ENCODE data around the gene INHBC.

INHBC gene

DNA sequence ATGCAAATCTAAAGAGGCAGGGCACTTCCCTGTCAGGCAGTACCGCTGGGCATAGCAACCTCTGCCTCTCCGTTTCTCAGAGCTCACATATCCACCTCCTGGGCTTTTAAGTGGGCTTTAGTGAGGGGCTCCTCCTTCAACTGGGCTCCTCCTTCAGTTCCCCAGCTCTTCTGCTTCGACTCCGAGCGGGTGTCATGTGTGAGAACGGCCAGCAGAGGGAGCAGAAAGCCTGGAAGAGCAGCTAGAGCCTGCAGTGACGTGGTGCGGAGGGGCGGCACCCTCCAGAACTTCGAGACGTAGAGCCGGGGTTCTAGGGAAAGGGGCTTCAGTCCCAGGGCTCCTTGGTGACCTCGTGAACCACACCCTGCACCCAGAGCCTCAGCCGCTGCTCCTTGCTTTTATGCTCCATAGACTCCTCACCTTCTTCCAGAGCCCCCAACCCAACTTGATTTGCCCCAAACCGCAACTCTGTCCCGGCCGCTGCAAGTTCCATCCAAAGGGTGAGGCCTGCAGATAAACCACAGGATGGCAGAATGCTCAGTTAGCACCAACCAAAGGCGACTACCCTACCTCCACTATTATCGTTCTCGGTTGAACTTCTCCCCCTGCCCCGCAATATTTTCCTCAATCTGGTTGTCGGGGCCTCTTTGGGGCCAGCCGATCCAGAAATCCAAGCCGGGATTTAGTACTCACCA lies 24.6 kb downstream of the INHBC start:
- peak overlapping the region; percentile 83 for H3K4me3 ChIP-seq (ENCODE audit: low read length)
- peak; percentile 95 for DNase-seq (ENCODE audit: low read depth)
- TF ChIP-seq, protein P1, sequence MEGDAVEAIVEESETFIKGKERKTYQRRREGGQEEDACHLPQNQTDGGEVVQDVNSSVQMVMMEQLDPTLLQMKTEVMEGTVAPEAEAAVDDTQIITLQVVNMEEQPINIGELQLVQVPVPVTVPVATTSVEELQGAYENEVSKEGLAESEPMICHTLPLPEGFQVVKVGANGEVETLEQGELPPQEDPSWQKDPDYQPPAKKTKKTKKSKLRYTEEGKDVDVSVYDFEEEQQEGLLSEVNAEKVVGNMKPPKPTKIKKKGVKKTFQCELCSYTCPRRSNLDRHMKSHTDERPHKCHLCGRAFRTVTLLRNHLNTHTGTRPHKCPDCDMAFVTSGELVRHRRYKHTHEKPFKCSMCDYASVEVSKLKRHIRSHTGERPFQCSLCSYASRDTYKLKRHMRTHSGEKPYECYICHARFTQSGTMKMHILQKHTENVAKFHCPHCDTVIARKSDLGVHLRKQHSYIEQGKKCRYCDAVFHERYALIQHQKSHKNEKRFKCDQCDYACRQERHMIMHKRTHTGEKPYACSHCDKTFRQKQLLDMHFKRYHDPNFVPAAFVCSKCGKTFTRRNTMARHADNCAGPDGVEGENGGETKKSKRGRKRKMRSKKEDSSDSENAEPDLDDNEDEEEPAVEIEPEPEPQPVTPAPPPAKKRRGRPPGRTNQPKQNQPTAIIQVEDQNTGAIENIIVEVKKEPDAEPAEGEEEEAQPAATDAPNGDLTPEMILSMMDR (conservative IDR thresholded peaks at IDR 0.05; ENCODE audit: low read length): peak; percentile 94

DNA sequence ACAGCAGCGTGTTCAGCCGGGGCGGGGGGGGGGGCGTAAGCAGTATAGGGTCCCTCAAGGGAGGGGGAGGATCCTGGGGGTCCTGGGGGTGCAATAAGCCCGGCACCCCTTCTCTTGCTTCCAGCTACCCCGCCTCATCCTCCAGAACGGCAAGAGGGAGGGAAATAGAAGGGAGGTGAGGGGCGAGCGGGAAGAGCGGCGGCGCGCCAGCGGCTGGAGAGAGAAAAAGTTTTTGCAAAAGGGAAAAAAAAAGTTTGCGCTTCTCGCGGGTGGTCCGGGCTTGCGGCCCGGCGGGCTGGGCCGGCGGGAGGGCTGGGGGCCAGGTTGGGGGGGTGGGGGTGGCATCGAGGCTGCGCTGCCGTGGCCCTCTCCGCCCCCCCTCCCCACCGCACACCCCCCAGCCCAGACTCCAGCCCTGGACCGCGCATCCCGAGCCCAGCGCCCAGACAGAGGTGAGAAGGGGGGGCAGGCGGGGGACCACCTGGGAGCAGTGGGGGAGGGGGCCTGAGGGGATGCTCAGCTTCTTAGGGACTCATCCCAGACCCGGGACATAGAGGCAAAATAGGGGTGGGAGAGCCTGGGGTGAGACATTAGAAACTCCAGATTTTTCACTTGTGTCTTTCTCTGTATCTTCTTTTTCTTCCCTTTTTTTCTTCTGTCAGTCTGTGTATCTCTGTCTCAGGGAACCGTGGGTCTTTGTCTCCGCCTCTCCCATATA lies 25.3 kb downstream of the INHBC start, which contains the start of gene GLI1:
Gene GLI1, plus strand, starts transcription at position 36 of the 718 bp plus-strand sequence. CDS start 3,907 bp downstream, outside the sequence.
- DNase-seq (ENCODE audit: low read depth): peak; percentile 41
- TF ChIP-seq, protein P1 (conservative IDR thresholded peaks at IDR 0.05; ENCODE audit: low read length): no peak
- peak within 1 kb of the TSS; percentile 83 for H3K4me3 ChIP-seq (ENCODE audit: low read length)

DNA sequence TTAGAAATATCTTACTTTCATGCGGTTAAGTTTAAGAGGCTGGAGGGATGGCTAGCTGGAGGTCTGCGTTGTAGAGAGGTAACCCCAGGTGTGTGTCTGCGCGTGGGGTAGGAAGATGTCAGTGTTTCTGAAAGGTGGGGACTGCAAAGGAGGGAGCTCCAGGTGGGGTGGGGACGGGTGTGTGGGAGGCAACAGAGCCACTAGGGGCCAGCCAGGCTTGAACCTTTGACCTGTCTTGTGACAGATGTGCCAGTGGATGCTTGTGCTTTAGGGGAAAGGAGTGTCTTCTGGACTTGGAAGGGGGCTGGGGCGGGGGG lies 25.8 kb downstream of the INHBC start:
- peak overlapping the region; percentile 83 for H3K4me3 ChIP-seq (ENCODE audit: low read length)
- TF ChIP-seq, protein P1 (conservative IDR thresholded peaks at IDR 0.05; ENCODE audit: low read length): no peak
- no peak for DNase-seq (ENCODE audit: low read depth)

DNA sequence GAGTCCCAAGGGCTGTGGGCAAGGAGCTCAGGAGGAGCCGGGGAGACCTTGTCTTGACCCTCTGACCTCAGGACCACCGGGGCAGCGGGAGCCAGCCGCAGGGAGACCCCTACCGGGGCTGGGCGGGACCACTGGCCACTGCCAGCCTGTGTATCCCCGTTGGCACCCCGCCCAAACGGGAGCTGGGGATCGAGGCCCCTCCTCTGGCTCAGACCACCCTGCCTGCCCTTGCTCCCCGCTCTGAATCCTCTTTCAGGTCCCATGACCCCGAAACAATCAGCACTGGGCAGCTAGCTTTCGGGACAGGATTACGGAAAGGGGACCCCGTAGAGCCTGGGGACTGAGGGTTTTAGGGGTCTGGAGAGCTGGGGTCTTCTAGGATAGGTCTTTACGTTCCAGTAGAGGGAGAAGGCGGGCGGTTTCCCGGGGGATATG lies 26.3 kb downstream of the INHBC start:
- peak overlapping the region; percentile 83 for H3K4me3 ChIP-seq (ENCODE audit: low read length)
- DNase-seq (ENCODE audit: low read depth): no peak
- TF ChIP-seq, protein P1 (conservative IDR thresholded peaks at IDR 0.05; ENCODE audit: low read length): no peak

DNA sequence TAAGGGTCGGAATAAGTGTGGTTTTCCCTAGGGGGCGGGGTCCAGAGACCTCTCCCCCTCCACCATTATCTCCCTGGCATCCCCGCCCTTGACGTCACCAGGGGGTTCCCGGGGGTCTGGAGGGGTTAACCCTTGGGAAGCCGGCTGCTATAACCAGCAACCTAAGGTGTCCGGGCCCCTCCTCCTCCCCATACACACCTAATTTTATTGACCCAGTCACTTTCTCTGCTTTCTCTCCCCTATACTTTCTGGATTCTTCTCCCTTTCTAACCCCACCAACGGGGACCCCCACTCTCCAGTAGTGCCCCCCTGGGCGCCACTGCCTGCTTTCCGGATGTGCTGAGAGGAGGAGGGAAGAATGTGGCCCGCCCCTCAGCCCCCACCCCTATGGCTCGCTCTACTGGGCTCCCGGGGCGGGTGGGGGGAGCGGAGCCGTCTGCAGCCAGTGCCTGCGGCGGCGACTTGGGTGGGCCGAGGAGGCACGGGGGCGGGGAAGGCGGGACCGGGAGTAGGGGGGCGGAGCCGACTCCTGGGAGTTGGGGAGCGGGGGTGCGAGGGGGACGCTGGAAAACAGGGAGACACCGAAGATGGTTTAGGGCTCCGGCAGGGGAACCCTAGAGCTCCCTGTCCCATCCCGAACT lies 26.8 kb downstream of the INHBC start:
- peak; percentile 48 for DNase-seq (ENCODE audit: low read depth)
- peak overlapping the region; percentile 83 for H3K4me3 ChIP-seq (ENCODE audit: low read length)
- TF ChIP-seq, protein P1 (conservative IDR thresholded peaks at IDR 0.05; ENCODE audit: low read length): no peak

DNA sequence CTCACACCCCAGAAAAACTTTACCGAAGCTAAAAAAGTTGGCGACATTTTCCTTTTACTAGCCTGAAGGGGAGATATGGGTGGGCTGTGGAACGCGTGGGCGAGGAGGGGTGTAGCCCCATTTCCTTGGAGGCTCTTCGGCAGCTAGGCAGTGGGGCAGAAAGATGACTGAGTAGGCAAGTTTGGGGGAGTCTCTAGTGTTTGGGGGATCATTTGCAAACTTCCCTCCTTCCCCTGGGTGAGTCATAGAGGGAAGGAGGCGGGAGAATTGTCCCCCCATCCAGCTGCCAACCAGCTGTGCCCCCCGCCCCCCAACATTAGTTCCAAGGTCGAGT lies 27.3 kb downstream of the INHBC start:
- DNase-seq (ENCODE audit: low read depth): peak; percentile 30

More for the DNA sequence above, 27.3 kb downstream of the INHBC start:
- TF ChIP-seq, protein P1 (conservative IDR thresholded peaks at IDR 0.05; ENCODE audit: low read length): no peak
- peak overlapping the region; percentile 83 for H3K4me3 ChIP-seq (ENCODE audit: low read length)

Data from AG10803 (cell line).